Umbilical cord (tissue), 2 donors: ENCODE data around the gene NRROS. TPM values are rescaled to one million over a fixed set of nuclear protein-coding genes. Genes with fewer than 3 reads are reported as not detected.
"Not testable (repeated sequence)": the region's sequence is repeated elsewhere in the genome, so short reads cannot be mapped to it uniquely, and the experiment has no call there.

ENCODE experiments used
- DNase-seq: peaks from one replicate; pipeline ENCODE4 v3.0.0-alpha.2; 2015; ENCODE audit warnings: low spot score
- total RNA-seq: library from RNA; depleted of rRNA; stranded (reverse); fragments of >200 nt; gene quantifications from one replicate; pipeline ENCODE4 v1.2.3, GENCODE V29; 2014; ENCODE audit warnings: low replicate concordance; ENCODE audit not compliant: insufficient read depth

The NRROS gene
- total RNA-seq = 0.96 TPM

- DNase-seq = peak; percentile 67
These were observed at the start of gene NRROS for GRCh38 chr3:196639483-196640296. NRROS (plus strand) TSS chr3:196639694; CDS start chr3:196654540, 14,846 bp downstream.

GRCh38 chr3:196590279-196590678 lies 49.2 kb upstream of the NRROS start:
- DNase-seq = no peak

- DNase-seq = no peak
These were observed 43.1 kb upstream of the NRROS start for GRCh38 chr3:196596355-196596754.

GRCh38 chr3:196597971-196598733 lies 41.3 kb upstream of the NRROS start:
- not testable (repeated sequence) for DNase-seq

GRCh38 chr3:196599734-196600128 lies 39.8 kb upstream of the NRROS start:
- no peak for DNase-seq

- DNase-seq = no peak
These were observed 39.1 kb upstream of the NRROS start for GRCh38 chr3:196600359-196600758.

GRCh38 chr3:196602673-196603072 lies 36.8 kb upstream of the NRROS start:
- DNase-seq = no peak

GRCh38 chr3:196603683-196604082 lies 35.8 kb upstream of the NRROS start:
- no peak for DNase-seq

GRCh38 chr3:196604548-196604947 lies 34.9 kb upstream of the NRROS start:
- DNase-seq = no peak

GRCh38 chr3:196608693-196609092 lies 30.8 kb upstream of the NRROS start:
- DNase-seq = no peak

- peak; percentile 73 for DNase-seq
These were observed 30.1 kb upstream of the NRROS start for GRCh38 chr3:196609343-196609775.

- DNase-seq = no peak
These were observed 29.5 kb upstream of the NRROS start for GRCh38 chr3:196609805-196610515.

- DNase-seq = peak; percentile 36
These were observed 27.6 kb upstream of the NRROS start for GRCh38 chr3:196611761-196612483.

GRCh38 chr3:196615234-196615633 lies 24.3 kb upstream of the NRROS start:
- DNase-seq = not testable (repeated sequence)

- no peak for DNase-seq
These were observed 22.2 kb upstream of the NRROS start for GRCh38 chr3:196617256-196617655.

GRCh38 chr3:196619223-196619622 lies 20.3 kb upstream of the NRROS start:
- DNase-seq = no peak

GRCh38 chr3:196619627-196620026 lies 19.9 kb upstream of the NRROS start:
- DNase-seq = not testable (repeated sequence)

GRCh38 chr3:196620161-196620604 lies 19.3 kb upstream of the NRROS start:
- no peak for DNase-seq

GRCh38 chr3:196620684-196621083 lies 18.8 kb upstream of the NRROS start:
- no peak for DNase-seq

GRCh38 chr3:196621611-196622010 lies 17.9 kb upstream of the NRROS start:
- DNase-seq = no peak

GRCh38 chr3:196624067-196624790 lies 15.3 kb upstream of the NRROS start:
- DNase-seq = no peak
